ENCODE results near the gene CELF4.

CELF4 gene

DNA sequence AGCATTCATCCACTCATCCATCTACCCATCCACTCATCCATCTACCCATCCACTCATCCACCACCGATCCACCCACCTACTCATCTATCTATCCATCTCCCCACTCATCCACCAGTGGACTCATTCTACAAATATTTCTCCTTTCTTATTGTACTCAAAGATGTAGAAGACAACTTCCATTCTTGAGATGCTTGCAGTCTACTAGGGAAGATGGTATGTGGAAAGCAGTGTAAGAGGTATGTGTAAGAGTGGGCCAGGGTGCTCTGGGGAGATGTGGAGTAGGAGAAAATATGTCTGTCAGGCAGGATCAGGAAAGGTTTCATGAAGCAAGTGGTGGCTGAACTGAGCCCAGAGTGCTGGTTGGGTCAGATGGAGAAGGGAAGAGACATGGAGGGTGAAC is 150.8 kb downstream of the CELF4 start:
- no peak for DNase-seq (ENCODE audit: low spot score)

DNA sequence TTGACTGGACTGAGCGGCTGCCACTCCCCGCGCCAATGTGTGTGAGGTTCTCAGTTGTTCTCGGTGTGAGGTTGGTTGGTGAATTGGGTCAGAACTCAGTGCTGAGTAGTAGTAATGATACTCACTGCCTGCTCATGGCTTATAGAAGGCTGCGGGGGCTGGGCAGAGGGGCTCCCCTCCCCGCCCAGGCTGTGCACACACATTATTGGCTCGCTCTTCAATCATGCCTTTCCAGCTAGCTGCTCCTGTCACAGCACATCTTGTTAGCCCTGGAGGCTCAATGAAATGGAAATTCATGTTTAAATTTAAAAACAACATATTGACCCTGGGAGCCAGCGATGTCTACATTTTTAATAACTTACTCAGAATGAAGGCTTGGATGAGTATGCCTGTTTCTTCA is 152.8 kb downstream of the CELF4 start:
- no peak for DNase-seq (ENCODE audit: low spot score)

DNA sequence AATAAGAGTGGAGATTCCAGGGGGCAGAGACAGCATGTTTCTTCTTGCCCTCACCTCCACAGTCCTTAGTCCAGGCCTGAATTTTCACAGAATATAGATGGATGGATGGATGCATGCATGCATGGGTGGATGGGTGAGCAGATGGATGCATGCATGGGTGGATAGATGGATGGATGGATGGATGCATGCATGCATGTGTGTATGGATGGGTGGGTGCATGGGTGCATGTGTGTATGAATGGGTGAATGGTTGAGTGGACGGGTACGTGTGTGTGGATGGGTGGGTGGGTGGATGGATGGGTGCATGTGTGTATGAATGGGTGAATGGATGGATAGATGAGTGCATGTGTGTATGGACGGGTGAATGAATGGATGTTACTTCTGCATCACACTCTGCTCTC is 153.3 kb downstream of the CELF4 start:
- DNase-seq (ENCODE audit: low spot score), result no peak

DNA sequence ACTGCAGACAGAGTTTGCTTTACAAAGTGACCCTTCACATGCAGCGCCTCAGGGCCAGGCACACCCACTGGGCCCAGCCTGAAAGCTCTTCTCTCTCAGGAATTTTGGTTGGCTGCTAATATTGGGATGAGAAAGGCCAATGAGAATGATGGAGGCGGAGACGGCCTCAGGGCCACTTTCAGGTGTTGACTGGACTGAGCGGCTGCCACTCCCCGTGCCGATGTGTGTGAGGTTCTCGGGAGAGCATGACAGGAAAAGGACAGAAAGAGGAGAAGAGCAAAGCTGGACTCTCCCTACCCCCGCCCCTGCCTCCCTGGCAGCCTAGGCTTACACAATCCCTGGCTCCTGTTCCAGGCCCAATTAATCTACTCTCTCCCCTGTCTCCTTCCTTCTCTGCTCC is 155.7 kb downstream of the CELF4 start:
- peak; percentile 36 for DNase-seq (ENCODE audit: low spot score)

DNA sequence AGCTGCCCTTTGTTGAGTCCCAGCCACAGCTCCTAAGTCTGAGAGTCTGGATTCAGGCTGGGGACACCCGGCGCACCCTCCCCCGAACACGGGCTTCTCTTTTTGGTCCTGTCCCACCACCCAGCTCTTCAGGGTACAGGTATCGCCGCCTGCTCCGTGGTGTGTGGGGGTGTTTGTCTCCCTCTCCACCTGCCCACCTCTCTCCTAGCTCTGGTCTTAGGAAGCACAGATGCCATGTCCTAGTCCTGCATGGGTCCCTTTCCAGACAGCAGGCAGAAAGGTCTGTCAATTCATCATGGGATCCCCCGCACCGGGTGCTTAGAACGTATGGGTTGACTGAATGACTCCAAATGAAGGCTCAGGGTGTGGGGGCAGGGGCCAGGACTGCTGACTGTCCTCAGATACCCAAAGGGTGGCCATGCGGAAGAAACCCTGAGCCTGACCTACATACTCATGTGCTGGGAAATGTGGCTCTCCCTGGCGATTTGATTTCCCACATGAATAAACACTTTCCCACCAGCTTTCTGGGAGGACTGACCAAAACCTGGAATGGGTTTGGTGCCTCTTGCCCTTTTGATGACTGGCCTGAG is 156.8 kb downstream of the CELF4 start:
- no peak for DNase-seq (ENCODE audit: low spot score)

DNA sequence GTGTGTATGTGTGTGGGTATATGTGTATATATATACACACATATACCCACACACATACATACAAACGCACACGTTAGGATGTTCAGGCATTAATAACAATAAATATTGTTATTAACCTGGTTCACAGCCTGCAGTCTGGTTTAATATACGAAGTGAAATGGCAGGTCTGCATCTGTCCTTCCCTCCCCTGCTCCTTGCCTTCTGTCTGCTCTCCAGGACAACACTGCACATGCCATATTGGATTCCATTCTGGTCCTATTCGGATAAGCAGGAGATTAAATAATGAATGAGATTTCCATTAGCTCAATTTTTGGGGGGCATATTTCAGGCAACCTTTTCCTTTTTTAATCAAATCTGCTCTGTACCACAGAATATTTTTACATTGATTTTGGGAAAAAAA is 158.0 kb downstream of the CELF4 start:
- no peak for DNase-seq (ENCODE audit: low spot score)

DNA sequence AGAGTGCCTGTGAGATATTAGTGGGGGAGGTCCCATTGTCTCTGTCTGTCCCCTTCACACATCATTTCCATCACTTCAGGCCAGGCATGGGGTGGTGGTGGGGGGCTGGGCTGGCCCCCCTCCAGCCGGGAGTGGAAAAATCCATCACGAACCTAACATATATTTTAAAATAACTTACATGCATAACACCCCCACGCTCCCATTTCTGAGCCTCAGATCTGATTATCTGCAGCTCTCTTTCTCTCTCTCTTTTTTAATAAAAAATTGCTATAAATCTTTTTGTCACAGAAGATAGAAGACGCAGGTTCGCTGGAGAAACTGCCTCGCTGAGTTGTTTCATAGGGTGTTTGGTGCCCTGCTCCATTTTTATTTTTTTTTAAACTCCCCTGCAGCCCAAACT is 159.8 kb downstream of the CELF4 start:
- no peak for DNase-seq (ENCODE audit: low spot score)

DNA sequence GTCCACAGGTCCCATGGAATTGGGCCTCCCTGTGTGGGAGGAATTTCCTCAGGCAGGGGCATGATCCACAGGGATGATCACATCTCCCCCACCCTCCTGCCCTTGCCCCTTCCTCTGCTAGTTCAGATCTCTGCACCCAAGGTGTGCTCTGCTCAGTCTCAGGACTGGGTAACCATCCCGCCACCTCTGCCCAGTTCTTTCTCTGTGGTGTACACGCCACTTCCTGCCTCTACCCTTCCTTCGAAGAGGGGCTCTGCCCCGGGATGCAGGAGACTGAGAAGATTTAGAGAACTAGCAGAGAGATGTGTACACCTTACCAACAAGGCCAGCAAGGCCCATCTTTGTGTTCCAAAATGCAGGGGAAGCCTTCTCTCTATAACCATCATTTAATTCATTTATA is 160.4 kb downstream of the CELF4 start:
- no peak for DNase-seq (ENCODE audit: low spot score)

DNA sequence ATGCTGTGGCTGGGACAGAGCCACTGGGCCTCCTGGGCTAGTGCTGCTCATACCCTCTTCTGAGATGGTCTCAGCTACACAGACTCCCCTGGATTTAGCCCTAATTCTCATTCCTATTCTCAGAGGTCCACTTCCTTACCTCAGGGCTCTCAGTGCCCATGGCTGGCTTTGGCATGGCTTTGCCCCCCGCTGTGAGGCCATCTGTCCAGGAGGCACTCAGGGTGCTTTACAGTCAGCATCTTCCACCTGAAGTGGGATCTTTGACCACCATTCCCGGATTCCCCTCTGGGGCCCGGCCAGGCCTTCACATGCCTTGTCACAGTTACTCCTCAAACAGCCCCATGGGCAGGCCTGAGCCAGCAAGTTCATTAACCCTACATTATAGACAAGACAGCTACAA is 161.8 kb downstream of the CELF4 start:
- no peak for DNase-seq (ENCODE audit: low spot score)

DNA sequence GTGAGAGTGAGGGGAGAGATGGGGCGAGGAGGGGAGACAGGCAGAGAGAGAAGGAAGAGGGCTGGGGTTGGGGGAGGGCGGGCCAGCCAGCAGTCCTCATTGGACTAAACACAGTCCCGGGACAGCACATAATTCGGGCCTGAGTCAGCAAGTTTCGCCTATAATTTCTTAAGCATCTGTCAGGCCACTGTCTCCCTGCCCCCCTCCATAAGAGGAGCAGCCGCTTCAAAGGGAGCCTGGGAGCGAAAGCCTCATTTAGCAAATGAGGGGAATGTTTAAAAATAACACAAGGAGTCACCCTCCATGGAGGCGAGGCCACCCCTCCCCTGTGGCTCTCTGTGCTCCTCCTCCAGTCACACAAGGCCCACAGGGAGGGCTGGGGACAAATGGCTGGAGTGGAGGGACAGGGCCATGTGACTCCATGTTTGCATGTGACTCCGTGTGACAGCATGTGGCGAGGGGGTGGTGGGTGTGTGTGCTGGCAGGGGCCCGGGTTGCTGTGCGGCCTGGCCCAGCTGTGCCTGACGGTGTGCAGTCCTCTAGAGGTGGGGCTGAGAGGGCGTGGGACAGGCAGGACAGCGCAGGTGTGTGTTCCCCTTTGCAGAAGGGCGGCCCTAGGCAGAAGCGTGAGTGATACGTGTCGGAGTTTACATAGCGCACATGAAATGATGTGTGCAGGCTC is 162.4 kb downstream of the CELF4 start:
- DNase-seq (ENCODE audit: low spot score), result peak; percentile 93

DNA sequence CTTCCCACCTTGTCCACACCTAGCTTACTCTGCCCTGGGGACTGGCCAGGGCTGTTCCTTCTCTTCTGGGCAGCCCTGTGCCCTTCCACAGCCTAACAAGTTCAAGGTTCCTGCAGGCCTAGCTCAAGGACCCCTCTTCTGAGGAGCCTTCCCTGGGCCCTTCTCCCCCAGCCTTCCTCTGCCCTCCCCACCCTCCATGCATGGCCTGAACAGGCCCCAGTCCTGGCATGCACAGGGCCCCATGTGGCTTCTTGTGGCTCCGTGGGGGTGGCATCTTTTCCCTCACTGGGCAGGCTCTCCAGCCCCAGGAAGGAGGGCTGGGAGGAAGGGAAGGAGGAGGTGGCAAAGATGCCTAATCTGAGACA is 162.9 kb downstream of the CELF4 start:
- DNase-seq (ENCODE audit: low spot score), result no peak

DNA sequence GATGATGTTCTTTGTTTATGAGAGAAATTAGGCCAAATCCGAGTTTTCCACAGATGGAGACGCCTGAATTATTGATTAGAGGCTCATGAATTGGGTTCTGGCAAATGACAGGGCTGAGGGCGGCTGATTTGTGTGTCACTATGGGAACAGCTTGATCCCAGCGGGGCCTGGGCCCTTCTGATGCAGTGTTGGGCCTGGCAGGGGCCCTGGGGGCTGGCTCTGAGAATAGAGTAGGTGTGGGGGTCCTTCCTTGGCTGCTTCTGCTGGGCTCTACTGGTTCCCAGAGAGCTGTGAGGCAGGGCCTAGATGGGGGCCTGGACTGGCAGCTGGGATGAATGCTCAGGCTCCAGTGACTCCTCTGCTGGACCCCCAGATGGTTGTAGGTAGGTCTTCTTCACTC is 164.8 kb downstream of the CELF4 start:
- no peak for DNase-seq (ENCODE audit: low spot score)

DNA sequence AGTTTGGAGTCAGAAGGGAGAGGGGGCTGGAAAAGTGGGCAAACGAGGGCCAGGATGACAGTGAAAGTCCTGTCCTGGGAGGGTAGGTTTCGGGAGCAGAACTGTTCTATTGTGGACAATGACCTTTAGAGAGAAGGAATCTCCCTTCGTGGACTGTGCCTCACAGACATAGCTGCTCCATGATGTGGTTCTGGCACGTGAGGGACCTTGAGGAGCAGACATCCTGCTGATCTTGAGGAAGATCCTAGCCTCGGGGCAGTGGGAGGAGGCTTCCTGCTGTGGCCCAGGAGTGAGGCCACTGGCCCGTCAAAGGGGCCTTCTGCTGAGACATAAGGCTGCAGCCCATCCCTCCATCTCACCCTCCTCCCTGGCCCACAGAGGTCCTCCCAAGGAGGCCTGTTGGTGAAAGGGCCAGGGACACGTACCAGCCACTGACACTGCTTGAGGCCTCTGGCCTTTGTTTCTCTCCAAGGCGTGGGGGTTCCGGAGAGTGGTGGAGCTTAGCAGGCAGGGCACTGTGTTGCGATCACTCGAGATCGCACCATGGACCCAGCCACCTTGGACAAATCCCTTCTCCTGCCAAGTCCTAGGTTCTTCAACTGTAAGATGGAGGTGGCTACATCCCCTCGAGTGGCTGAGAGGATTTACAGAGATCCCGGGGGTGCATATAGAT is 167.2 kb downstream of the CELF4 start:
- peak; percentile 31 for DNase-seq (ENCODE audit: low spot score)

DNA sequence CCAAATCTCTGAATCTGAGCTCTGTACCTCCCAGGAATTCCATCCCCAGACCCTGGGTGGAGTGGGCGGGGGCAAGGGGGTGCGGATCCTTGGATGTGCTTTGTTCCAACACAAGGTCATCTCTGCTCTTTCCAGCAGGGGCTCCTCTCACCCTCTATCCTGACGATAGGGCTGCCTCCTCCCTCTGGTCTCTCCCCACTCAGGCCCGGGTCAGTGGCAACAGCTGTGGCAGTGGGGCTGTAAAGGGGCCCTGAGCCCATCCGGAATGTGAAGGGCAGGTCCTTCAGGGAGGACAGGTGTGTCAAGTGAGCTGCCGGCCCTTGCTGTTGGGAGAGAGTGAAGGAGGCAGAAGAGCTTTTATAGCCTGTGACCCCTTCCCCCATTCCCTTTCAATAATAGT is 167.8 kb downstream of the CELF4 start:
- no peak for DNase-seq (ENCODE audit: low spot score)

DNA sequence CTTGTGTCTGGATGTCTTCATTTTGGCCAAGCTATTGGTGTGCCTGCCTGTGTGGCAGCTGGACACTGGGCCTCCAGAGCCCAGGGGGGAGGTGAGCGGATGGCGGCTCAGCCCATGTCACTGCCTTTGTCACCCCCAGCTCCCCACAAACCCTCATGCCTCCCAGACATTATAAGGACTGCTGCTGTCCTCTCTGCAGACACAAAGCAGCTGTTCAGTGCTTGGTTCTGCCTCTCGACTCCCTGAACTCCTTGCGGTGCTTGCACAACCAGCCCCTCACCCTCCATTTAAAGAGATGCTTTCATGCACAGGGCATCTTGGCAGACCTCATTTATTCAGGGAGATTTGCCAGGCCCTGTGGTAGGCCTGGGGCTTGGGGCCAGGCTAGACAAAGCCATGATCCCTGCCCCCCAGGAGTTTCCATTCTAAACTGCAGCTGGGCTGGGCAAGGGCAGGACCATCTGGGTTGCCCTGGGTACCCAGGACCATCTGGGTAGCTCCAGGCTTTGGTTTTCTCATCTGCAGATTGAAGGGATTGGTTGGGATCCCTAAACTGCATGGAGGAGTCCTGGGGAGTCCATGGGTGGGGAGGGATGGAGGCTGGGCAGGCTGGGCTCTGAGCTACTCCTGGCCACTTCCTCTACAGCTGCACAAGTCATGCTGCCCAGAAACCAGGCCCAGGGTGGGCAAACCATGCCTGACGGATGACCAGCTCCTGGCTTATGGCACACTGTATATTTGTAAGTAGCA is 168.5 kb downstream of the CELF4 start:
- no peak for DNase-seq (ENCODE audit: low spot score)

DNA sequence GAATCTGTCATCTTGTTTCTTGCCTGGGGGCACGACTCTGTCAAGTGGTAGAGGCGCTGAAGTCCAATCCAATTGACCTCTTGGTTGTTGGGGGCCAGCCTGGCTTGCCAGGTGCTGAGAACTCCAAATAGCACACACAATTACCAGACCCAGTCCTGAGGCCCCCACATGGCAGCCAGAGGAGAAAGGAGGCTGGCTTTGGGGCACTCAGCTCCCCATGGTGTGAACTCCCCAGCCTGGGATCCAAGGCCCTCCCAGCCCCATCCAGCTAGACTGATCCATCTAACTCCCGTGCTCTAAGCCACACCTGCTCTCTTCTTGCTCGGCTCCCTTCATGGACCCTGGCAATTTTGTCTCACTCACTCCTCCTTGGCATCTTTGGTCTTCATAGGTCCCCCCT is 170.0 kb downstream of the CELF4 start:
- no peak for DNase-seq (ENCODE audit: low spot score)

DNA sequence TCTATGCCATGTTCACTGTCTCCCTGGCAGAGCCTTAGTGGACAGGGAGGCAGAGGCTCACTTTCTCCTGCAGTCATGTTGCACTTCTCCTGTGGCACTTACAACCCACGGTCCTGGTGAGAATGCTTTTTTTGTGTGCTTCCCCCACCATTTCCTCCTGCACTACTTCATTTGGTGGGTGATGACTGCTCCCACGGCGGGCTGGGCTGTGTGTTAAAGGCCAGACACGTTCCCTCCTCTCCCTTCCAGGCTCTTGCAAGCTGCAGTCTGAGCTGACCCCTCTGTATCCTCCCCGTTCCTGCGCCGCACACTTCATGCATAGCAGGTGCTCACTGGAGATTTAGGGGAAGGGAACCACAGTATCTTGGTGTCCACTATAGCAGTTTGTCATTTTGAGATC is 170.5 kb downstream of the CELF4 start:
- no peak for DNase-seq (ENCODE audit: low spot score)

DNA sequence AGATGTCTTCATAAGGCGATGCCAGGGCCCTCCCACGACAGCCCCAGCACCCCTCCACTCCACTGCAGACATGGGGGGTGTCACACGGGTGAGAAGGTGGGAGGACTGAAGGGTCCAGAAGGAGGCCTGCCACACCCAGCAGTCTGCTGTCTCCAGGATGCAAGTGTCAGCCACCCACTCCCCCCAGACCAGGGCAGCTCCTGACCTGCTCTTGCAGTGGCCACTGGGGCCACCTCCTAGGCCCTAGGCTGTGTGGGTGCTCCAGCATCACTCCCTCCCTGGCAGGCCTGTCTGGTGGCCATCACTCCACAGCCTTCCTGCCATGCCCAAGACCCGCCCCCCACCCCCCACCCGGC is 171.0 kb downstream of the CELF4 start:
- DNase-seq (ENCODE audit: low spot score), result no peak

DNA sequence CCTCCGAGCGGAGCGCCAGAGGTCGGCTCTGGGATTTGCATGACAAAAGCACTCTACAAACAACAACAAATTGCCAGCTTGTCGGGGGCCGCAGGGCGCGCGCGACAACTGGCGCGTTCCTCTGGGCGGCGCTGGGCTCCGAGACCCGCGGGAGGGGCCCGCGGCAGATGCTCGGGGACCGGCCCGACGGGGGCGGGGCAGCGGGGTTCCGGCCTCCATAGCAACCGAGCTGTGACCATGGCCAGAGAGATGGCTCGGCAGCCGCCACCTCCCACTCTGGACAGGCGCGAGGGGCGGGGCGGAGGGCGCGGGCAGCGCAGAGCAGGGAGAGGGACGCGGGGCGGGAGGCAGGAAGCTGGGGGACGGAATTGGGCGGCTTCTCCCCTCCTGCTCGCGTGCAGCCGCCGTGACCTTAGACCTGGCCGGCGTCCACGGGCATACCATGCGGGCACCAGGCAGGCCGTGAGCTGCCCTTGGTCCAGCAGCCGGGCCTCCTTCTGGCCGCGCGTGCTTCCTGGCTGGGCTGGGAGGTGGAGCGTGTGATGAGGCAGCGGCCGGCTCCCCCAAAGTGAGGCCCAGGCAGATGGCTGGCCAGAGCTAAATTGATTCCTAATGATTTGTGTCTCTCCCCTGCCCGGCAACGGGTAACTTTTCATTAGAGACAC is 171.5 kb downstream of the CELF4 start:
- DNase-seq (ENCODE audit: low spot score), result peak; percentile 94

DNA sequence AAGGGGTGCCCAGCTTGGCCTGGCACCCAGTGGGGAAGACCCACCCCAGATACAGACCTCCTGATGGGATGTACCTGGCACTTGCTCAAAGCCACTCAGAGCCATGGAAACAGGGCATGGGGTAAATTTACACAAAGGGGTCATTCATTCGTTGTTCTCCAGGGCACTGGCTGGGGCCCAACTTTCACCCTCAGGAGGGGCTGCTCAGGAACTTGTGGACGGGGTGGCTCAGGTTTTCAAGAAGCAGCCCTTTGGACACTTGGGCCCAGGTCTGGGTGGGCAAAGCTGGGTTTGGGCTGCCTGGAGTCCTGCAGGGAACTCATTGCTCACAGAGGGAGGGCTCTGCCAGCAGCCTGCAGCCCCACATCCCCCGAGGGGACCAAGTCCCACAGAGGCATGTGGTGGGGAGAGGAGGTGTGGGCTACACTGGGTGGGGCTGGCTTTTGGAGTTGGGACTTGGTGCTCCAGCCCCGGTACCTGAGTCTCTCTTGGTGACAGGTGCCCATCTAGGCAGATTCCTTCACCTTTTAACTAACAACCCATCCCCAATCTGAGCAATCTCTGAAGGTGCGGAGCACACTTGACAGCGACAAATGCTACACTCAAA is 172.3 kb downstream of the CELF4 start:
- DNase-seq (ENCODE audit: low spot score), result no peak

DNA sequence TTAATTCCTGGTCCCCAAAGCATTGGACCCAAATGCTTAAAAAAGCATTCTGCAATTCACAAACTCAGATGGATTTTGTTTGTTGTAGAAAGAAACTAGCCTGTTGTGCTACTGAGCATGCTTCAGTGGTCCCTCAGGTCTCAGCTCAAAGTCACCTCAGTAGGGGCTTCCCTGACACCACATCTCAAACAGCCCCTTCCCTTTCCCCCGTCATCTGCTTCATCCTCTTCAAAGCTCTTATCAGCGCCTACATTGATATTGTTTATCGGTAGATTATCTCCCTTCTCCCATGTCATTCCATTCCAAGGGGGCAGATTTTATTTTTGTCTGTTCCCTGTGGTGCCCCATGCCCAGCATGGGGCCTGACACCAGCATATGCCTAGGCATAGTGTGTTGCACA is 172.9 kb downstream of the CELF4 start:
- DNase-seq (ENCODE audit: low spot score), result no peak

Measured in GM03348 (cell line).